K562 (cell line): ENCODE data around the gene DCP1B. TPM values are rescaled to one million over a fixed set of nuclear protein-coding genes. Genes with fewer than 3 reads are reported as not detected.

ENCODE experiments used
- BRF2 ChIP-seq: IDR thresholded peaks from 3 replicates; pipeline ENCODE4 v1.6.1; 2011; ENCODE audit warnings: borderline replicate concordance, mild to moderate bottlenecking; ENCODE audit not compliant: insufficient read length, insufficient read depth
- CBFA2T3 ChIP-seq: fragments of 450-650 bp; IDR thresholded peaks from 2 replicates; pipeline ENCODE4 v1.6.1; 2017
- CTBP1 ChIP-seq: fragments of 450-650 bp; IDR thresholded peaks from 2 replicates; pipeline ENCODE4 v1.6.1; 2016; ENCODE audit warnings: borderline replicate concordance
- EP300 ChIP-seq: IDR thresholded peaks from 2 replicates; pipeline ENCODE4 v1.6.1; 2012; ENCODE audit warnings: low read length, improper control_type of control experiment
- GATAD2A ChIP-seq: fragments of 450-650 bp; IDR thresholded peaks from 2 replicates; pipeline ENCODE4 v1.6.1; 2017
- GTF2B ChIP-seq: IDR thresholded peaks from 2 replicates; pipeline ENCODE4 v1.6.1; 2011; ENCODE audit not compliant: insufficient read length; ENCODE audit errors: extremely low read depth
- HLTF ChIP-seq: fragments of 450-650 bp; IDR thresholded peaks from 2 replicates; pipeline ENCODE4 v1.6.1; 2016
- KLF10 ChIP-seq: fragments of 250-450 bp; sonication (Bioruptor Pico); IDR thresholded peaks from 2 replicates; pipeline ENCODE4 v1.6.1; 2021; ENCODE audit warnings: matching md5 sums
- KLF16 ChIP-seq: IDR thresholded peaks from 2 replicates; pipeline ENCODE4 v1.6.1; 2016; ENCODE audit warnings: antibody characterized with exemption
- LCOR ChIP-seq: sonication (generic); formaldehyde crosslinking; IDR thresholded peaks from 2 replicates; pipeline ENCODE4 v1.8.0; 2022; ENCODE audit warnings: mild to moderate bottlenecking, missing genetic modification reagents
- MEIS2 ChIP-seq: fragments of 450-650 bp; IDR thresholded peaks from 2 replicates; pipeline ENCODE4 v1.6.1; 2014; ENCODE audit warnings: mild to moderate bottlenecking; ENCODE audit not compliant: partially characterized antibody
- NFIC ChIP-seq: fragments of 450-650 bp; IDR thresholded peaks from 2 replicates; pipeline ENCODE4 v1.6.1; 2017; ENCODE audit warnings: mild to moderate bottlenecking, inconsistent platforms
- RCOR1 ChIP-seq, 2 experiments: IDR thresholded peaks; 2 replicates each; pipeline ENCODE4 v1.6.1; 2012; ENCODE audit warnings: low read depth in 2 of 2, low read length in 2 of 2, borderline replicate concordance in 1 of 2, improper control_type of control experiment in 1 of 2
- RFX1 ChIP-seq: fragments of 450-650 bp; IDR thresholded peaks from 2 replicates; pipeline ENCODE4 v1.6.1; 2016; ENCODE audit warnings: mild to moderate bottlenecking, moderate library complexity
- SMARCE1 ChIP-seq: fragments of 450-650 bp; IDR thresholded peaks from 2 replicates; pipeline ENCODE4 v1.7.1; 2016; ENCODE audit warnings: mild to moderate bottlenecking
- TAL1 ChIP-seq: fragments of 450-650 bp; IDR thresholded peaks from 2 replicates; pipeline ENCODE4 v1.6.1; 2016; ENCODE audit warnings: mild to moderate bottlenecking
- ZNF124 ChIP-seq: sonication (generic); formaldehyde crosslinking; IDR thresholded peaks from 2 replicates; pipeline ENCODE4 v1.8.1; 2022; ENCODE audit warnings: missing genetic modification reagents
- ZNF263 ChIP-seq: sonication (generic); formaldehyde crosslinking; IDR thresholded peaks from 2 replicates; pipeline ENCODE4 v1.8.0; 2022; ENCODE audit warnings: mild to moderate bottlenecking, missing genetic modification reagents, borderline replicate concordance
- ZNF282 ChIP-seq: sonication (generic); formaldehyde crosslinking; IDR thresholded peaks from 2 replicates; pipeline ENCODE4 v1.8.1; 2023; ENCODE audit warnings: missing genetic modification reagents
- ZNF444 ChIP-seq: fragments of 250-450 bp; sonication (Bioruptor Pico); IDR thresholded peaks from 2 replicates; pipeline ENCODE4 v1.4.0; 2020; ENCODE audit warnings: mild to moderate bottlenecking, moderate library complexity
- ZNF644 ChIP-seq: fragments of 200-800 bp; sonication (Bioruptor generic); IDR thresholded peaks from 2 replicates; pipeline ENCODE4 v1.6.1; 2016; ENCODE audit warnings: low read depth, missing genetic modification characterization, missing compliant biosample characterization
- polyA plus RNA-seq, 8 experiments: library from polyadenylated mRNA; depleted of rRNA in 4 of 8; stranded (reverse) in 5 of 8; unstranded in 3 of 8; fragments of >200 nt; fragmentation: Nextera tagmentation in 2 of 8; fragmentation: Illumina TruSeq in 1 of 8; extraction: Ambion mirVana in 2 of 8; extraction: Trizol in 1 of 8; gene quantifications; 2 replicates each; pipeline versions ENCODE4 v1.2.1 to v1.2.3, GENCODE V29; 2011 to 2014; ENCODE audit warnings: inconsistent platforms in 1 of 8, missing spikeins in 1 of 8
- total RNA-seq, 7 experiments: library from RNA; depleted of rRNA in 6 of 7; stranded (reverse); fragments of >200 nt in 6 of 7; fragmentation: Illumina TruSeq in 2 of 7; extraction: Trizol in 2 of 7; gene quantifications; 2 replicates each; pipeline versions ENCODE4 v1.2.1 to v1.2.3, GENCODE V29; 2011 to 2021; ENCODE audit warnings: low replicate concordance in 1 of 7
- TF ChIP-seq, protein P1 (sequence below): fragments of 450-650 bp; IDR thresholded peaks from 2 replicates; pipeline ENCODE4 v1.6.1; 2016

DCP1B gene
- total and polyA plus RNA-seq, 9 of the 15 experiments (the other 6 are each of a cell fraction or from before 2014, with no cell fraction given) = 0.83 to 7.3 (median 3.4) TPM

DNA sequence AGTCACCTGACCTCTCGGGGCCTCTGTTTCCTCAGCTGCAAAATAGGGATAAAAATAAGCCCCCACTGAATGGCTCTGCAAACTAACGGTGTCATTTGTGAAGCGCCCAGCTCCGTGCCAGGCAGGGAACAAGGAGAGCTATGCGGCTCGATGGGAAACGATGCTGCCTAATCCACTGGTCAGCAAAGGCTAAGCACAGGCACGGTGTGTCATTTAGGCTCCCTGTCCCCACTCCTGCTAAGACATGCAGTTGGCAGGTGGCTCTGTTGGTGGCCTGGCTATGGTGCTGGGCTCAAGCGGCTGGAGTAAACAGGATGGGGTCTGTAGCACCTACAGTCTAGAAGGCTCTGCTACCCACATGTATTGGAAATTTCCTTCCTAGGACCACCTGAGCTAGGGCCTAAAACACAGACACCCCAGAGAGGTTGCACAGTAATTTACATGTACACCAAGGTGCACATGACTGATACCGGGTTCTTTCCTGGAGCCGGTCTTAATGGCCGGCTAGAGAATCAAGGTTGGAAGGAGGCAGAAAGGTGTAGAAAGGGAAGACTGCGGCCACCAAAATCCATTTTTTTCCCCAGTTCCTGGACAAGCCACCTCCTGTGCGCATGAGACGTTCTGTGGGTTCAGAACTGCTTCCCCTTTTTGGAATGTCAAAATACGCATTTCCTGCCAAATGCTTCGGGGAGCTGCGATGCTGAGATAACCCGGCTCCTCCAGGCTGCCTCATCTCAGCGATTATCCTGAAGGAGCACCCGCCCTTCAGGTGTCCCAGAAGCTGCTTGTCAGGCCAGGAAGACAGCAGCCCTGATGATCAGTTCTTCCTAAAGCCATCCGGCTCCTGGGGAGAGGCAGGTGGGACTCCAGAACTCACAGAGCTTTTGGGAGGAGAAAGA is 86.8 kb downstream of the DCP1B start (continued):
- TF ChIP-seq GTF2B (no peak), ZNF263 (CRISPR knock-in tag) (peak; percentile 52; the same call in 1 of the 2 replicates), RFX1 (no peak), ZNF282 (CRISPR knock-in tag) (no peak), RCOR1 (IDR thresholded peaks at IDR 0.05; ENCODE audit: borderline replicate concordance in 1 of 2, low read depth in 2 of 2, low read length in 2 of 2) (peak in 1 of 2 experiments; percentile 67; a peak in 2 of 4 replicates), EP300 (peak; percentile 44; the same call in 1 of the 2 replicates), KLF16 (peak; percentile 71; the same call in 1 of the 2 replicates), GATAD2A (no peak), HLTF (no peak), CBFA2T3 (peak; percentile 80), ZNF644 (peak; percentile 72; the same call in 1 of the 2 replicates), ZNF444 (CRISPR knock-in tag) (no peak), TAL1 (peak; percentile 58), MEIS2 (peak; percentile 22), BRF2 (no peak), NFIC (peak; percentile 25; the same call in 1 of the 2 replicates), CTBP1 (peak; percentile 94), ZNF124 (no peak), SMARCE1 (0 out of 2 replicates have a peak, but pooled peaks have one; percentile 40), LCOR (CRISPR knock-in tag) (no peak), KLF10 (CRISPR knock-in tag) (no peak)
- TF ChIP-seq, protein P1, sequence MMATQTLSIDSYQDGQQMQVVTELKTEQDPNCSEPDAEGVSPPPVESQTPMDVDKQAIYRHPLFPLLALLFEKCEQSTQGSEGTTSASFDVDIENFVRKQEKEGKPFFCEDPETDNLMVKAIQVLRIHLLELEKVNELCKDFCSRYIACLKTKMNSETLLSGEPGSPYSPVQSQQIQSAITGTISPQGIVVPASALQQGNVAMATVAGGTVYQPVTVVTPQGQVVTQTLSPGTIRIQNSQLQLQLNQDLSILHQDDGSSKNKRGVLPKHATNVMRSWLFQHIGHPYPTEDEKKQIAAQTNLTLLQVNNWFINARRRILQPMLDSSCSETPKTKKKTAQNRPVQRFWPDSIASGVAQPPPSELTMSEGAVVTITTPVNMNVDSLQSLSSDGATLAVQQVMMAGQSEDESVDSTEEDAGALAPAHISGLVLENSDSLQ = no peak
